IMR-90 (cell line): ENCODE results near the gene NKTR. TPM values are rescaled to one million over a fixed set of nuclear protein-coding genes. Genes with fewer than 3 reads are reported as not detected.
A peak's percentile ranks its signal among the peaks of the same experiment; 100 is the strongest.

ENCODE experiments used
- ATAC-seq: fragments of 200-7000 bp; cut with Tn5 transposase; 2 replicates; pipeline ENCODE4 v1.9.1; 2020; ENCODE audit warnings: low read depth, mild to moderate bottlenecking, moderate library complexity
- BruUV-seq: library from RNA; stranded (reverse); fragments of 400-500 nt; replicated peaks from 2 replicates; lab custom pipeline; 2021; lab: Mats Ljungman, UMichigan
- CTCF ChIA-PET: fragments of 300-600 bp; formaldehyde crosslinking; extraction: SDS; loops from one replicate; lab custom pipeline; 2021; ENCODE audit warnings: antibody characterized with exemption; lab: Yijun Ruan, JAX
- POLR2A ChIA-PET: fragments of 300-600 bp; sonication (Branson Sonifier 250); formaldehyde crosslinking; loops from one replicate; lab custom pipeline; 2022; ENCODE audit warnings: antibody characterized with exemption; ENCODE audit not compliant: unreplicated experiment; lab: Charles Lee
- DNase-seq: peaks from one replicate; pipeline ENCODE4 v3.0.0; 2013
- H2AFZ ChIP-seq: replicated peaks from 2 replicates; pipeline ENCODE3; 2013; ENCODE audit warnings: low read length, mild to moderate bottlenecking; ENCODE audit not compliant: poor library complexity
- H2AK5ac ChIP-seq: 2 replicates; pipeline ENCODE4 v1.6.1; 2013; ENCODE audit warnings: low read depth, low read length, inconsistent platforms
- H2AK9ac ChIP-seq: replicated peaks from 2 replicates; pipeline ENCODE3; 2013; ENCODE audit warnings: mild to moderate bottlenecking, low read depth, low read length, moderate library complexity; ENCODE audit not compliant: poor library complexity
- H2BK120ac ChIP-seq: 2 replicates; pipeline ENCODE4 v1.6.1; 2013; ENCODE audit warnings: low read depth, low read length, inconsistent platforms
- H2BK15ac ChIP-seq: 3 replicates; pipeline ENCODE4 v1.6.1; 2013; ENCODE audit warnings: low read depth, low read length, inconsistent platforms
- H2BK20ac ChIP-seq: 2 replicates; pipeline ENCODE4 v1.6.1; 2013; ENCODE audit warnings: low read depth, mild to moderate bottlenecking, inconsistent platforms, low read length, moderate library complexity
- H2BK5ac ChIP-seq: 2 replicates; pipeline ENCODE4 v1.6.1; 2013; ENCODE audit warnings: mild to moderate bottlenecking, low read depth, low read length, inconsistent platforms; ENCODE audit not compliant: poor library complexity, severe bottlenecking
- H3K14ac ChIP-seq: replicated peaks from 2 replicates; pipeline ENCODE4 v1.6.1; 2013; ENCODE audit warnings: low read depth, low read length, inconsistent platforms
- H3K18ac ChIP-seq: 2 replicates; pipeline ENCODE4 v1.6.1; 2013; ENCODE audit warnings: low read depth, low read length, control low read depth
- H3K23ac ChIP-seq: 2 replicates; pipeline ENCODE4 v1.6.1; 2013; ENCODE audit warnings: low read depth, low read length, inconsistent platforms
- H3K27ac ChIP-seq: 2 replicates; pipeline ENCODE4 v1.5.1; 2013; ENCODE audit warnings: mild to moderate bottlenecking, control low read depth, low read length; ENCODE audit not compliant: insufficient read depth
- H3K27me3 ChIP-seq: 2 replicates; pipeline ENCODE4 v1.6.1; 2013; ENCODE audit warnings: low read length; ENCODE audit not compliant: control insufficient read depth, insufficient read depth
- H3K36me3 ChIP-seq: 2 replicates; pipeline ENCODE4 v1.6.1; 2013; ENCODE audit warnings: low read length, mixed read lengths; ENCODE audit not compliant: control insufficient read depth, insufficient read depth
- H3K4ac ChIP-seq: 2 replicates; pipeline ENCODE4 v1.6.1; 2013; ENCODE audit warnings: low read depth, low read length, inconsistent platforms
- H3K4me1 ChIP-seq: 2 replicates; pipeline ENCODE4 v1.6.1; 2013; ENCODE audit warnings: low read length, mixed read lengths; ENCODE audit not compliant: control insufficient read depth, insufficient read depth
- H3K4me2 ChIP-seq: 2 replicates; pipeline ENCODE4 v1.6.1; 2013; ENCODE audit warnings: low read depth, mild to moderate bottlenecking, control low read depth, low read length, moderate library complexity
- H3K4me3 ChIP-seq: 2 replicates; pipeline ENCODE4 v1.5.1; 2013; ENCODE audit warnings: low read depth, mild to moderate bottlenecking, control low read depth, low read length, moderate library complexity; ENCODE audit not compliant: insufficient read depth
- H3K56ac ChIP-seq: 2 replicates; pipeline ENCODE4 v1.6.1; 2013; ENCODE audit warnings: low read length, inconsistent platforms; ENCODE audit not compliant: insufficient read depth; ENCODE audit errors: extremely low read depth
- H3K79me1 ChIP-seq, 2 experiments: 2 replicates each; pipeline ENCODE4 v1.6.1; 2013; ENCODE audit warnings: low read length in 2 of 2, inconsistent platforms in 1 of 2, low read depth in 1 of 2
- H3K9ac ChIP-seq: 2 replicates; pipeline ENCODE4 v1.6.1; 2013; ENCODE audit warnings: low read depth, low read length, control low read depth
- H3K9me1 ChIP-seq: 2 replicates; pipeline ENCODE4 v1.6.1; 2013; ENCODE audit warnings: low read length, inconsistent platforms; ENCODE audit not compliant: insufficient read depth
- H3K9me3 ChIP-seq: 2 replicates; pipeline ENCODE4 v1.6.1; 2013; ENCODE audit warnings: low read length; ENCODE audit not compliant: control insufficient read depth, insufficient read depth
- H4K20me1 ChIP-seq: 2 replicates; pipeline ENCODE4 v1.6.1; 2013; ENCODE audit warnings: low read length, inconsistent platforms; ENCODE audit not compliant: insufficient read depth
- H4K5ac ChIP-seq: 2 replicates; pipeline ENCODE4 v1.6.1; 2013; ENCODE audit warnings: mild to moderate bottlenecking, low read depth, low read length, control low read depth
- H4K8ac ChIP-seq, 2 experiments: 2 replicates each; pipeline ENCODE4 v1.6.1; 2013; ENCODE audit warnings: low read depth in 2 of 2, low read length in 2 of 2, control low read depth in 1 of 2, inconsistent platforms in 1 of 2
- H4K91ac ChIP-seq: 2 replicates; pipeline ENCODE4 v1.6.1; 2013; ENCODE audit warnings: low read depth, low read length, inconsistent platforms; ENCODE audit not compliant: insufficient read depth
- CTCF ChIP-seq: conservative IDR thresholded peaks from 2 replicates; pipeline ENCODE4 v1.5.1; 2012; ENCODE audit warnings: mild to moderate bottlenecking, low read depth, low read length, improper control_type of control experiment
- MAFK ChIP-seq: IDR thresholded peaks from 2 replicates; pipeline ENCODE4 v1.6.1; 2012; ENCODE audit warnings: low read depth, low read length, improper control_type of control experiment
- NFE2L2 ChIP-seq: fragments of 150-350 bp; IDR thresholded peaks from 2 replicates; pipeline ENCODE4 v1.6.1; 2016; ENCODE audit warnings: low read depth, mild to moderate bottlenecking, low read length
- WGBS, 2 experiments: methylation state at CpG; one replicate each; pipeline versions ENCODE4 v1.1.5 to v1.1.7; 2013; ENCODE audit warnings: missing lambda C conversion rate in 2 of 2; ENCODE audit not compliant: insufficient read length in 1 of 2; ENCODE audit errors: extremely low coverage in 2 of 2; 5-methylcytosine and 5-hydroxymethylcytosine counted together
- dilution Hi-C: fragments of 300-500 bp; cut with HindIII; formaldehyde crosslinking; loops from one replicate; pipeline ENCODE4 v1.14.3; 2018; ENCODE audit warnings: low sequenced_read_pairs; ENCODE audit not compliant: unreplicated experiment
- in situ Hi-C: fragments of 300-500 bp; cut with MboI; formaldehyde crosslinking; loops from 3 replicates; pipeline ENCODE4 v1.14.3; 2019; ENCODE audit warnings: low sequenced_read_pairs, inconsistent platforms, mixed read lengths
- intact Hi-C: fragments of 100-400 bp; cut with micrococcal nuclease; formaldehyde crosslinking; loops from 2 replicates; pipeline ENCODE4 v1.10.0; 2022
- polyA plus RNA-seq, 3 experiments: library from polyadenylated mRNA; depleted of rRNA; stranded (reverse); fragments of >200 nt; gene quantifications; 2 replicates each; pipeline ENCODE4 v1.2.3, GENCODE V29; 2012; ENCODE audit warnings: low replicate concordance in 1 of 3
- total RNA-seq: library from RNA; depleted of rRNA; stranded (reverse); fragments of >200 nt; gene quantifications from 2 replicates; pipeline ENCODE4 v1.2.3, GENCODE V29; 2012

Gene NKTR
- total and polyA plus RNA-seq, 2 of the 4 experiments (the other 2 are of a cell fraction) = 24.0 to 30.7 TPM

GRCh38 chr3:42667523-42668412 lies 67.3 kb downstream of the NKTR start:
- H3K36me3 ChIP-seq = no peaks in the 10 kb centered on the region
- dilution Hi-C loops (no loop called here), intact Hi-C loops (no loop called here), in situ Hi-C loops (no loop called here)
- no peak overlapping the region for H3K4me2 ChIP-seq
- H3K27me3 ChIP-seq = peaks cover 7% of the 10 kb centered on the region; the same call in 1 of the 2 replicates
- H3K14ac ChIP-seq = no peak overlapping the region
- H3K27ac ChIP-seq = no peak overlapping the region
- ATAC-seq (peak; percentile 16), DNase-seq (no peak)
- no peaks in the 10 kb centered on the region; the same call in 1 of the 2 replicates for H4K20me1 ChIP-seq
- no peak overlapping the region for H4K5ac ChIP-seq
- no peak overlapping the region for H2AK5ac ChIP-seq
- no peak overlapping the region for H4K8ac ChIP-seq
- peaks cover 3% of the 10 kb centered on the region for H3K9me3 ChIP-seq
- no peak overlapping the region for H4K91ac ChIP-seq
- POLR2A ChIA-PET = no interaction called here
- TF ChIP-seq CTCF (no peak), NFE2L2 (no peak), MAFK (0 out of 2 replicates have a peak, but pooled peaks have one; percentile 9)
- H2BK5ac ChIP-seq = no peak overlapping the region
- 43% methylated on average over 5 of the region's 8 CpGs; no CpG with 5 or more reads in 1 of the 2 experiments for WGBS, 2 experiments
- H3K4me1 ChIP-seq = no peaks in the 10 kb centered on the region; the same call in 1 of the 2 replicates
- H3K9me1 ChIP-seq = peaks cover 3% of the 10 kb centered on the region; the same call in 1 of the 2 replicates
- no peak overlapping the region for H3K4ac ChIP-seq
- H3K23ac ChIP-seq = no peak overlapping the region
- CTCF ChIA-PET = interaction anchor here (1.0 kb wide), 1 partner anchor 15 kb away, joined by 4 read pairs; the partner anchor contains the start of gene ZBTB47
- no peak overlapping the region for H3K4me3 ChIP-seq
- H2BK15ac ChIP-seq = no peak overlapping the region
- H3K9ac ChIP-seq = no peak overlapping the region
- no peak overlapping the region for H3K56ac ChIP-seq
- H3K18ac ChIP-seq = no peak overlapping the region
- H2AK9ac ChIP-seq = peak overlapping the region; percentile 66
- peak overlapping the region; percentile 46 for H2AFZ ChIP-seq
- no peaks in the 10 kb centered on the region for H3K79me1 ChIP-seq
- BruUV-seq = no TSS peak
- no peak overlapping the region for H2BK120ac ChIP-seq
- H2BK20ac ChIP-seq = no peak overlapping the region
